Measurements from ENCODE around the gene HCFC1.

The HCFC1 gene

DNA sequence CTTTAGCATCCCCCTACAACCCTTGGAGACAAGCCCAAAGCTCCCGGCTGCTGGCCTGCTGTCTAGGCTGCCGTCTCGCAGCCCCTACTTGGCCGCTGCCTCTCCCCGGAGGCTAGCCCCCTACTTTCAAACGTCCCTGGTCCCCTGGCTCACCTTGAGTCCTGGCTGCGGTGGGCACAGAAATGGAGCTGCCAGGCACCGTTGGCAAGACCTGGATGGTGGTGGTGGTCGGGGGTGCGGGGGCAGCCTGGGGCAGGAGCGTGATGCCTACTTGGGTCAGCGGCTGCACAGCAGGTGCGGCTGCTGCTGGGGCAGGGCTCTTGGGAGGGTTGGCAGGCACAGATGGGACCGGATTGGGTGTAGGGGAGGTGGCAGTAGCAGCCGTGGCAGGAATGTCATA lies 12.0 kb downstream of the HCFC1 start:
- in situ Hi-C loops (cut with MboI; ENCODE audit: low sequenced_read_pairs): no loop called here

DNA sequence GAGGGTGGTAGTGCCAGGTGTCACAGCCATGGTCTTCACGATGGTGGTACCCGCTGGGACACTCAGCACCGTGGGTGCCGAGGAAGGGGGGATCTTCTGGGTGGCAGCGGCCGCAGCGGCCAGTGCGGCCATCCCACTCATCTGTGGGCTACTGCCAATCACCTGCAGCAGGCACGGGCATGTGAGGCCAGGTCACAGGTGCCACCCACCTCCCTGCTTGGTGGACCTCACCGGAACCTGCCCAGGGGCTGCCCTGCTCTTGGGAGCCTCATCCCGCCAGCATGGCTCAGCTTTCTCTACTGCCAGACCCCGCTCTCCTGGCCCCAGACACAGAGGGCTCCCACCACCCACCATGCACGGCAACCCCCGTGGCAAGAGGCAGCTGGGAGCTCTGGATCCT lies 13.0 kb downstream of the HCFC1 start:
- in situ Hi-C loops (cut with MboI; ENCODE audit: low sequenced_read_pairs): no loop called here

GRCh38 chrX:153957224-153957623 lies 14.4 kb downstream of the HCFC1 start:
- in situ Hi-C loops (cut with MboI; ENCODE audit: low sequenced_read_pairs): no loop called here

DNA sequence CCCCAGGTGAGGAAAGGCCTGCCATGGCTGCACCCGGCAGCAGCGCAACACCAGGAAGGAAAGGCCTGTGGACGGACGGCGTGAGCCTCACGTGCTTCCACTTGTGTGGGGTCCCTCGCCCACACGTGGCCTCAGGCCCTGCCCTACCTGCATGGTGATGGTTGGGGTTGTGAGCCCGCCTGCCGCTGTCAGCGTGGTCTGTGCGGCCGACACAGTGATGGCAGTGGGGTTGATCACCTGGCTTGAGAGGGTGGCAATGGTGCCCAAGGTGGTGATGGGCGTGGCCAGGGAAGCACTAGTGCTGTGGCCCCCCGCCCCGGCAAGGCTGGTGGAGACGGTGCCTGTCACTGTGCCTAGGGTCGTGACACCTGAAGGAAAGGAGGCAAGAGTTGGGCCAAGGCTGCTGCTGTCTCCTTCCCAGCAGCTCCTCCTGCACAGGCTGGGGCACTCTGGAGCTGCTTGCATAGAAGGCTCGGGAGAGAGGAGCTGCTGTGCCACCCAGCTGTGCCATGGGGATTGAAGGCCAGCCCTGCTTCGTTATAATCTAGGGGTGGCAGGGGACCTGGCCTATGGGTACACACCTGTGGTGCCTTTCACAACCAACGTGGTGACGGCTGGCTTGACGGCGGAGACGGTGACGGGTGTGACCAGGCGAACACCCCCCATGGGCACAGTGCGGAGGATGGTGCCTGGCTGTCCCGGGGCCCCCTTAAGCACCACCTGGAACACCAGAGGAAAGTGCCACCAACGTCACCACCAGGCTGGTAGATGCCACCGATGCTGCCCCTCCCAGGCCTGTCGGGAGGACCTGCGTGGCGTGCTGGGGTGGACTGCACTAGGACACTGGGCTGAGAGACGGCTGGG lies 15.3 kb downstream of the HCFC1 start:
- in situ Hi-C loops (cut with MboI; ENCODE audit: low sequenced_read_pairs): no loop called here

GRCh38 chrX:153955228-153955732 lies 16.3 kb downstream of the HCFC1 start:
- in situ Hi-C loops (cut with MboI; ENCODE audit: low sequenced_read_pairs): no loop called here

DNA sequence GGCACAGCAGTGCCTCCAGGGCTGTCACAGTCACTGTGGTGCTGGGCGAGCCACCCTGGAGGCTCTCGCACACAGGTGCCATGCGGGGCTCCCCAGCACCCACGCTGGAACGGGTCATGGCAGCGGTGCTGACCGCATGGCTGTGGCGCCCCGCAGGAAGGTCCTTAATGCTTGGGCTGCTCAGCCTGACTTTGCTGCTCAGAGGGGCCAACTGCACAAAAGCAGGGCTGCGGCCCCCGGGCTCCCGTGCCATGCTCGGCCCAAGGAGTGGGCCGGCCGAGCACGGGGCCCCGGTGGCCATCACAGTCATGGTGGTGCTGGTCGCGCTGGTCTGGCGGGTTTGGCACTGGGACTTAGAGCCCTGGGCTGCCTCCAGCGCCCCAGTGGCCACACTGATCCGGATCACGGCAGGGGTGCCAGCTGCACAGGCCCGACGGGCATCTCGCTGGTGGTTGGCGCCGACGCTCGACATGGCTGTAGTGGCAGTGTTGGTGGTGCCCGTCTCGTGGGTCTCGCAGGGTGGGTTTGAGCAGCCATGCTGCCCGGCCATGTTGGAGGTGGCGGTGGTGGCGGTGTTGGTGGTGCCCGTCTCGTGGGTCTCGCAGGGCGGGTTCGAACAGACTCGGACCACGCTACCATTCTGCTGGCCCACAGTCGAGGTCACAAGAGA lies 16.9 kb downstream of the HCFC1 start:
- in situ Hi-C loops (cut with MboI; ENCODE audit: low sequenced_read_pairs): no loop called here

DNA sequence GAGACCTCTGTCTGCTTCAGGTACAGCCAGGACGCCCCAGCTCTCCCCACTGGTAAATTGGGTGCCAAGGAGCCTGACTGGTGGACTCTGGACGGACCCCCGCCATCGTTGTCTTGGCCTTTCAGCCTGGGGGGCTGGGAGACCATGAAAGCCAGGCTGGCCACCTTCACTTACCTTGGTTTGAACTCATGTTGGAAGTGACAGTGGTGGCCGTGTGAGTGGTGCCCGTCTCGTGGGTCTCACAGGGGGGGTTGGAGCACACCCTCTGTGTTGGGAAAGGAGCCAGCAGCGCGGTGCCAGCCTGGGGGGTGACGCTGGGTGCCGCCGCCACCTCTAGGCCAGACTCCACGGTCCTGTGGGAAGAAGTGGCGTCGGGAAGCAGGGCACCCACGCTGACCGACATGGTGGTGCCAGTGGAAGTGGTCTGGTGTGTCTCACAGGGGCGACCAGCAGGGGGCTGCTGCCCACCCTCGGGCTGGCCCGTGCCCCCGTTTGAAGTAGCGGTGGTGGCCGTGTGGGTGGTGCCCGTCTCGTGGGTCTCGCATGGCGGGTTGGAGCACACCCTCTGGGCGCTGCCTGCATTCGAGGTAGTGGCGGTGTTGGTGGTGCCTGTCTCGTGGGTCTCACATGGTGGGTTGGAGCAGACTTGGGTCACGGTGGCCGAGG lies 17.6 kb downstream of the HCFC1 start:
- in situ Hi-C loops (cut with MboI; ENCODE audit: low sequenced_read_pairs): no loop called here

DNA sequence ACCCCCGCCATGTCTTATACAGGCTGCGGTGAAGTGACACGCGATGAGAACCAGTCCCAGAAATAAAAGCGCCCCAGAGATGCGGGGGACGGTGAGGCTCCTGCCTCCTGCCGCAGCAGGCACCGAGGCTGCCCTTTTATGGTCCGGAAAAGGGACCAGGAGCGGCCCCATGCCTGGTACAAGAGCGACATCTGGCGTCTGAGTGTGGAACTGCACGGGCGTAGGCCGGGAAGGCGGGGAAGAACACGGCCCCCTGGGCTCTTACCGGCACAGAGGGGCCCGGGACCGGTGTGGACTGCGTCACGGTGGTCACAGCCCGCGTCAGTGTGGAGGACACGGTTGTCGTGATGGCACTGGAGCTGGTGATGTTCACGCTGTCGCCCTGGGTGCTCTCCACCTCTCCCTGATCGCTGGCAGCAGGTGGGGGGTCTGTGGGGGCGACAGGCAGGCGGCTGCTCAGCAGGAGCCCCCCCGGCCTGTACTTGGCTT lies 18.2 kb downstream of the HCFC1 start:
- in situ Hi-C loops (cut with MboI; ENCODE audit: low sequenced_read_pairs): no loop called here

DNA sequence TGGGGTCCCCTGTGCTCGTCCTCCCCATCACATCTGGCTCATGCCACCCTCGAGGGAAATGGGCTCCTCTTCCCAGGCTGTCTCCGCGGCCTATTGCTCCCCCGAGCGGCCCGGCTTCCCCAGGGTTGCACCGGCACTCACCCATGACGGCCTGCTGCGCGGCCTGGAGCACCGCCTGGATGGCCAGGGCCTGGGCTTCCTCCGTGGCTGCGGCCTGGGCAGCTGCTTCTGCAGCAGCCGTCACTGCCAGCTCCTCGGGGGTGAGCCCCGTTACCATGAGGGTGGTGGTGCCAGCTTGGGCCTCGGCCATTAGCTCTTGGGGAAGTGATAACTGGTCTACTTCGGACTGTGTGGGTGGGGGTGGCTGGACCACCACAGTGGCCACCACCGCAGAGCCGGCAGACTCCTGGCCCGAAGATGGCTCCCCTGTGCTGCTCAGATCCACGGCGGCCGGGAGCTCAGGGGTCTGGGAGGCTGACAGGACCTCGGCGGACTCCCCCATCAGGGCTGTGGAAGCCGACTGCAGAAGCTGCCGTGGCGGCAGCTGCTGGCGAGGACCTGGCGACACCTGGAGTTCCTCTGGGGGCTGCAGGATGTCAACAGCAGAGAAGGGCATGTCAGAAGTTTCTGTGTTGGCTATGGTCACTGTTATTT lies 19.1 kb downstream of the HCFC1 start:
- in situ Hi-C loops (cut with MboI; ENCODE audit: low sequenced_read_pairs): no loop called here

DNA sequence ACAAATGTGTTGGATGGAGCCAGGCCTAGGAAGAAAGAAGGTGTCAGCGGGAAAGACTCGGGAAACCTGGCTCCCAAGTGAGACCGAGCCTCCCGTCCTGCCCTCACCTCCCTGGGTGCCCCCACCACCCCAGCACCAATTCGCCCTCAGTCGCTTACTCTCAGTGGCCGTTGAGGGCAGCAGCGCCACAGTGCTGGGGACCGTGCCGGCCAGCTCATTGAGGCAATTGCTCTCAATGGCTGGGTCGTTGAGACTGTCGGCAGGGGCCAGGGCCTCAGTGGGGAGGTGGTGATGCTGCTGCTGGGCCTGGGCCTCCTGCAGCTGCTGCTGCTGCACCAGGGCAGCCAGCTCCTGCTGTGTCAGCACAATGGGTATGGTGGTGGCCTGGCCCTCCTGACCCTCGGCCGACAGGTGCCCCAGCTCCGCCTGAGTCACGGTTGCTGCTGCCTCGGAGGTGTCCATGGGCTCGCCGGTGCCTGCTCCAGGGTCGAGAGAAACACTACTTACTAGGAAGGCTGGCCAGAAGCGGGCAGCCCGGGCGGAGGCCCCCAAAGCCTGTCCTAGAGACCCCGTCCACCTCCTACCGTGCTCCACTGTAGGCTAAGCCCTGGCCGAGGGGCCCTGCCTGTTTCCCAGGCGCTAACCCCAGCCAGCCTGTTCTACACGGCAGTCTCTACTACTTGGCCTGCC lies 19.8 kb downstream of the HCFC1 start:
- in situ Hi-C loops (cut with MboI; ENCODE audit: low sequenced_read_pairs): no loop called here

GRCh38 chrX:153950127-153950526 lies 21.5 kb downstream of the HCFC1 start:
- in situ Hi-C loops (cut with MboI; ENCODE audit: low sequenced_read_pairs): no loop called here

- in situ Hi-C loops (cut with MboI; ENCODE audit: low sequenced_read_pairs): no loop called here
These were observed 22.5 kb downstream of the HCFC1 start for GRCh38 chrX:153948847-153949805.

GRCh38 chrX:153948002-153948466 lies 23.6 kb downstream of the HCFC1 start:
- in situ Hi-C loops (cut with MboI; ENCODE audit: low sequenced_read_pairs): no loop called here

GRCh38 chrX:153947009-153947769 lies 24.4 kb downstream of the HCFC1 start:
- in situ Hi-C loops (cut with MboI; ENCODE audit: low sequenced_read_pairs): no loop called here

DNA sequence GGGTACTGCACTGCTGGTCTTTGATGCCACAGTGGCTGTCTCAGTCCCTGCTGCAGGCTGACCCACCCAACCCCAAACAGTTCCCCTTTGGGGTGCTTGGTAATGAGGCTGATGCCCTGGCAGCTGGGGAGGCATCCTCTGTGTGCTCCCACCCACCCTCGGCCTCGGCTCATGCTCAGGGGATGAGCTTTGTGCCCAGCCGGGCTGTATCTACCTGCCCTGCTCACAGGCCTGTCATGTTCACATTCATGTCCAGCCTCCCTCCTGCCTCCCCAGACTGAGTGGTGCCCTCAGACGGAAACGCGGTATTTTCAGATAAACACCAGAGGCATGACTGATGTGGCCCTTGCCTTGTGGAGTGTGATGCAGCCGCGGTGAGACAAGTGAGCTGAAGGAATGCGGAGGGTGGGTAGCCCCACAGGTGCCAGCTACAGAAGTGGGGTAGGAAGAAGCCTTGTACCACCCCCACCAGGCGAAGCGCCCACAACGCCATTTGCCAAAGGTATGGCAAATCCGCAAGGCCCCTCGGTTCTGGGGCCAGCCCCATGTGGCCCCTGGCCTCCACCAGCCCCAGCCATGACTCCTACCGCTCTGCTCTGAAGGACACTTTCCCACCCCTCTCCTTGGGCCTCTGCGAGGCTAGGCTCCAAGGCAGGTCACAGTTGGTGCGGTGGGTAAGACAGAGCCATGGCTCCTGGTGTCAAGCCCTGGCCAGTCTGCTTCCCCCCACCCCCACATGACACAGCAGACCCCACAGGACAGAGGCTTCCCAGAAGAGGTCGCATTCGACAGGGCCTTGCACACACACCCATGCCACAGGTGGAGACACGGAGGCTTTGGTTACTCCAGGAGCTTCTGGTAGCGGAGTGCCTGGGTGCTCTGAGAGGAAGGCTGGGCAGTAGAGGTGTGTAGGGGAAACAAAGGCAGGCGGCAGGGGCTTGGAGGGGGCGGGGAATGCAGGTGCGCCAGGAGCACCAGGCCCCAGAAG lies 25.4 kb downstream of the HCFC1 start:
- in situ Hi-C loops (cut with MboI; ENCODE audit: low sequenced_read_pairs): no loop called here

GRCh38 chrX:153944800-153945150 lies 26.8 kb downstream of the HCFC1 start:
- in situ Hi-C loops (cut with MboI; ENCODE audit: low sequenced_read_pairs): no loop called here

DNA sequence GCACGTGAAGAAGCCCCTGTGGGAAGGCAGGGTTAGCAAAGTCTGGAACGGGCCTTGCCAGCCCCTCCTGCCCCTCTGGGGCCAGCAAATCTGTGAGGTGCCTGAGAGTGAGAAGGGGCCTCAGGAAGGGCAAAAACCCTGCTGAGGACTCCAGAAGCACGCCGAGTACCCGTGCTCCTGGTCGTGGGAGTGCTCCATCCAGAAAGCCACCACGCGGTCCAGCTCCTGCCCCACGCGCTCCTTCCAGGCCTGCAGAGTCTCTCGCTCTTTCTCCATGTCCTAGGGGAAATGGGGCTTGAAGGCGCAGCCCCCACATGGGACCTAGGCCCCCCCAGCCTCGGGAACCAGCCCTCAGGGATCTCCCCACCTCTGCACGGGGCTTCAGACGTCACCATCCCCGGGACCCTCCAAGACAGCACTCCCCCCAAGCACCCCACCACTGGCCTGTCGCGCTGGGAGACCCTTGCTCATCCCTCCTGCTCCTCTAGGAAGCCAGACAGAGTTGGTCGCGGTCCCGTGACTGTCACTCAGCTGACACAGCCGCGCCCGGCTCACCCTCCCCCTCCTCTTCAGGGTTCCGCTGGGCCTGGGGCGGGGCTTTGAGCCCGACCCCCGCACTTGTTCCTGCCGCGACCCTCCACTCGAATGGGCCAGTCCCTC lies 27.3 kb downstream of the HCFC1 start, which contains the start of gene RENBP:
TSS of gene RENBP (minus strand) at position 504 of the 660 bp plus-strand sequence. CDS start at position 471, 33 bp downstream.
- in situ Hi-C loops (cut with MboI; ENCODE audit: low sequenced_read_pairs): no loop called here
